ENCODE data around the gene DPP6. TPM values are rescaled to one million over a fixed set of nuclear protein-coding genes. Genes with fewer than 3 reads are reported as not detected.

The DPP6 gene
- polyA plus RNA-seq, 1 of the 3 experiments (the other 2 are of a cell fraction) = not detected

DNA sequence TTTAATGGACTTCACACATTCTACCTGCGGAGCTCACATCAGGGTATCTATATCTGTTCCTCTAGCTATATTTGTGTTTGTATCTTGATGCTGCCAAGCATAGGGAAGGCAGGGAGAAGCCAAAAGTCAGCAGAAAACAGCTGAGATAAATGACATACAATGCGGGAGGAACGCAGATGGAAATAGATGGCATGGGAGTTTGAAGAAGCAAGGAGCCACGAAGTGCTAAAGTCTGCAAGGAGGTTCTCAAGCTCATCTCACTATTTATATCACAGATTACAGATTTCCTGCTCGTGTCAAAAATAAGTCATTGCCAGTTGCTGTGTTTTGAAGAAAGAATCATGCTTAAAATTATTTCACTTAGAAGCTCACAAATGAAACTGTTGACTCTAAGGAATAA is 180.5 kb downstream of the DPP6 start:
- no peak overlapping the region for H3K9ac ChIP-seq
- no peak overlapping the region for H3K4me2 ChIP-seq
- H3F3A ChIP-seq (replicated peaks; ENCODE audit: insufficient read depth) = no peaks in the 10 kb centered on the region
- CTCF ChIA-PET = no interaction called here
- no peaks in the 10 kb centered on the region for H3K79me2 ChIP-seq (ENCODE audit: insufficient read depth)
- H3K27ac ChIP-seq (ENCODE audit: low read depth in 2 of 2, low read length in 1 of 2) = no peak overlapping the region
- H3K4me3 ChIP-seq (ENCODE audit: low read depth in 2 of 2, low read length in 1 of 2) = no peak overlapping the region
- no peaks in the 10 kb centered on the region for H3K36me3 ChIP-seq (replicated peaks in 1 of 2; ENCODE audit: control insufficient read depth in 1 of 2, insufficient read depth in 2 of 2, low read length in 1 of 2)
- H3K9me3 ChIP-seq = peaks cover 10% of the 10 kb centered on the region; the same call in 1 of the 2 replicates
- H4K20me1 ChIP-seq (ENCODE audit: insufficient read depth) = no peaks in the 10 kb centered on the region
- H3K4me1 ChIP-seq (ENCODE audit: control insufficient read depth in 1 of 2, insufficient read depth in 2 of 2, low read depth in 1 of 2, low read length in 1 of 2) = no peaks in the 10 kb centered on the region
- TF ChIP-seq, protein P1, sequence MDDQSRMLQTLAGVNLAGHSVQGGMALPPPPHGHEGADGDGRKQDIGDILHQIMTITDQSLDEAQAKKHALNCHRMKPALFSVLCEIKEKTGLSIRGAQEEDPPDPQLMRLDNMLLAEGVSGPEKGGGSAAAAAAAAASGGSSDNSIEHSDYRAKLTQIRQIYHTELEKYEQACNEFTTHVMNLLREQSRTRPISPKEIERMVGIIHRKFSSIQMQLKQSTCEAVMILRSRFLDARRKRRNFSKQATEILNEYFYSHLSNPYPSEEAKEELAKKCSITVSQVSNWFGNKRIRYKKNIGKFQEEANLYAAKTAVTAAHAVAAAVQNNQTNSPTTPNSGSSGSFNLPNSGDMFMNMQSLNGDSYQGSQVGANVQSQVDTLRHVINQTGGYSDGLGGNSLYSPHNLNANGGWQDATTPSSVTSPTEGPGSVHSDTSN (IDR thresholded peaks at IDR 0.05) = no peak
- no peak for TF ChIP-seq USF1 (IDR thresholded peaks at IDR 0.05; ENCODE audit: borderline replicate concordance, low read depth)
- TF ChIP-seq EZH2phosphoT487 (IDR thresholded peaks at IDR 0.05; ENCODE audit: borderline replicate concordance, low read depth) = no peak
- no peak for TF ChIP-seq EP300 (IDR thresholded peaks at IDR 0.05; ENCODE audit: borderline replicate concordance in 1 of 2, low read depth in 1 of 2, low read length in 1 of 2)
- no peak for TF ChIP-seq GABPA (IDR thresholded peaks at IDR 0.05; ENCODE audit: low read depth)
- H3K9me2 ChIP-seq = no peaks in the 10 kb centered on the region; the same call in 1 of the 2 replicates
- DNase-seq = no peak
- H2AFZ ChIP-seq (ENCODE audit: low read depth) = no peak overlapping the region
- H3K27me3 ChIP-seq (ENCODE audit: insufficient read depth) = no peaks in the 10 kb centered on the region
- 46% methylated on average over 5 of the region's 5 CpGs for WGBS (ENCODE audit: low lambda C conversion rate)
- POLR2A ChIA-PET = no interaction called here

DNA sequence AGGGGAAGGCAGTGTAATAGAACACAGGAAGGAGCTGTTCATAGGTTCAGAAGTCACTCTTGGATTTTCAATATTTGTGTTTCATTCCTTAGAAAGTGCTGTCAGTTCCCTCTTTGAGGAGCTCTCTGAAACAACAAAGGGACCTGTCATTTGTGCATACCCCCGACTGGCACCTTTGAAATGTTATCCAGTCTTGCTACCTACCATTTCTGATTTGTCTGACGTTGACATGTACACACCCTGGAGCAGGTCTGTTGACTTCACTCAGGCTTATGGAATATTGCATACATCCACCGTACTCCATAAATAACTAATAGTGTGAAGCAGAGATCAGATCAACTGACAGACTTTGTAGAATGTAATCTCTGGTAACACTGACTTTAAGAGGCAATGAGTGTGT is 189.8 kb downstream of the DPP6 start:
- TF ChIP-seq POLR2AphosphoS5 (IDR thresholded peaks at IDR 0.05; ENCODE audit: low read depth, low read length) (no peak), TCF12 (IDR thresholded peaks at IDR 0.05) (no peak), SMC3 (IDR thresholded peaks at IDR 0.05; ENCODE audit: low read depth, low read length) (no peak)
- 27% methylated on average over 3 of the region's 3 CpGs for WGBS (ENCODE audit: low lambda C conversion rate)

GRCh38 chr7:154242709-154243108 is 190.5 kb downstream of the DPP6 start:
- Histone ChIP-seq H3K4me3 (ENCODE audit: low read depth in 2 of 2, low read length in 1 of 2) (no peak overlapping the region), H3K36me3 (replicated peaks in 1 of 2; ENCODE audit: control insufficient read depth in 1 of 2, insufficient read depth in 2 of 2, low read length in 1 of 2) (no peaks in the 10 kb centered on the region)

More for the DNA sequence above, 189.8 kb downstream of the DPP6 start:
- Histone ChIP-seq H3K9me2 (no peaks in the 10 kb centered on the region), H3K4me2 (no peak overlapping the region), H3K27ac (ENCODE audit: low read depth in 2 of 2, low read length in 1 of 2) (no peak overlapping the region), H3F3A (replicated peaks; ENCODE audit: insufficient read depth) (no peaks in the 10 kb centered on the region), H3K4me3 (ENCODE audit: low read depth in 2 of 2, low read length in 1 of 2) (no peak overlapping the region), H3K79me2 (ENCODE audit: insufficient read depth) (no peaks in the 10 kb centered on the region), H3K27me3 (ENCODE audit: insufficient read depth) (no peaks in the 10 kb centered on the region), H4K20me1 (ENCODE audit: insufficient read depth) (no peaks in the 10 kb centered on the region), H2AFZ (ENCODE audit: low read depth) (no peak overlapping the region), H3K9ac (no peak overlapping the region), H3K9me3 (peaks cover 19% of the 10 kb centered on the region), H3K4me1 (ENCODE audit: control insufficient read depth in 1 of 2, insufficient read depth in 2 of 2, low read depth in 1 of 2, low read length in 1 of 2) (no peaks in the 10 kb centered on the region), H3K36me3 (replicated peaks in 1 of 2; ENCODE audit: control insufficient read depth in 1 of 2, insufficient read depth in 2 of 2, low read length in 1 of 2) (no peaks in the 10 kb centered on the region)
- ChIA-PET POLR2A (no interaction called here), CTCF (no interaction called here)
- DNase-seq = no peak

More at GRCh38 chr7:154242709-154243108, 190.5 kb downstream of the DPP6 start:
- H3K27me3 ChIP-seq (ENCODE audit: insufficient read depth) = no peaks in the 10 kb centered on the region
- H3K4me2 ChIP-seq = no peak overlapping the region
- H3F3A ChIP-seq (replicated peaks; ENCODE audit: insufficient read depth) = no peaks in the 10 kb centered on the region
- CTCF ChIA-PET = interaction anchor here (0.8 kb wide), 2 partner anchors 50 to 541 kb away, joined by 3 read pairs; no protein-coding TSS in a partner anchor
- TF ChIP-seq USF1 (IDR thresholded peaks at IDR 0.05; ENCODE audit: borderline replicate concordance, low read depth) (no peak), CHD2 (IDR thresholded peaks at IDR 0.05; ENCODE audit: low read length, partially characterized antibody) (no peak), TCF12 (IDR thresholded peaks at IDR 0.05) (no peak), NFIC (IDR thresholded peaks at IDR 0.05; ENCODE audit: borderline replicate concordance) (no peak), GABPA (IDR thresholded peaks at IDR 0.05; ENCODE audit: low read depth) (no peak), REST (IDR thresholded peaks at IDR 0.05; ENCODE audit: low read depth, low read length) (no peak), SIN3A (IDR thresholded peaks at IDR 0.05; ENCODE audit: borderline replicate concordance, low read depth, low read length) (no peak), RXRA (IDR thresholded peaks at IDR 0.05; ENCODE audit: borderline replicate concordance, low read depth) (no peak), POLR2AphosphoS5 (IDR thresholded peaks at IDR 0.05; ENCODE audit: low read depth, low read length) (no peak), JUND (IDR thresholded peaks at IDR 0.05) (no peak), FOSL2 (IDR thresholded peaks at IDR 0.05; ENCODE audit: borderline replicate concordance, low read depth) (no peak)
- TF ChIP-seq, protein P2, sequence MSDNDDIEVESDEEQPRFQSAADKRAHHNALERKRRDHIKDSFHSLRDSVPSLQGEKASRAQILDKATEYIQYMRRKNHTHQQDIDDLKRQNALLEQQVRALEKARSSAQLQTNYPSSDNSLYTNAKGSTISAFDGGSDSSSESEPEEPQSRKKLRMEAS (IDR thresholded peaks at IDR 0.05; ENCODE audit: low read depth) = no peak
- DNase-seq = no peak
- H4K20me1 ChIP-seq (ENCODE audit: insufficient read depth) = no peaks in the 10 kb centered on the region
- H3K27ac ChIP-seq (ENCODE audit: low read depth in 2 of 2, low read length in 1 of 2) = no peak overlapping the region
- H3K9me2 ChIP-seq = no peaks in the 10 kb centered on the region
- POLR2A ChIA-PET = no interaction called here
- no peaks in the 10 kb centered on the region for H3K4me1 ChIP-seq (ENCODE audit: control insufficient read depth in 1 of 2, insufficient read depth in 2 of 2, low read depth in 1 of 2, low read length in 1 of 2)
- no peak overlapping the region for H2AFZ ChIP-seq (ENCODE audit: low read depth)
- no peak overlapping the region for H3K9ac ChIP-seq
- H3K79me2 ChIP-seq (ENCODE audit: insufficient read depth) = no peaks in the 10 kb centered on the region
- H3K9me3 ChIP-seq = peaks cover 19% of the 10 kb centered on the region
